SK-N-MC (cell line): ENCODE results near the gene CENPN.

Experiments used
- EZH2 ChIP-seq: fragments of 200-600 bp; sonication (generic); IDR thresholded peaks from one replicate; pipeline ENCODE4 v1.6.1; 2017; ENCODE audit warnings: antibody characterized with exemption
- POLR2AphosphoS5 ChIP-seq: IDR thresholded peaks from 2 replicates; pipeline ENCODE4 v1.6.1; 2012; ENCODE audit warnings: mild to moderate bottlenecking, low read depth, low read length, borderline replicate concordance

GRCh38 chr16:80962879-80963278 lies 44.1 kb upstream of the CENPN start:
- TF ChIP-seq POLR2AphosphoS5 = no peak
- TF ChIP-seq EZH2 = no peak
